Measurements from ENCODE around the gene STK32A.

Gene STK32A

GRCh38 chr5:147226512-147226911, 8.3 kb upstream of the STK32A start:
- TF ChIP-seq, protein P1, sequence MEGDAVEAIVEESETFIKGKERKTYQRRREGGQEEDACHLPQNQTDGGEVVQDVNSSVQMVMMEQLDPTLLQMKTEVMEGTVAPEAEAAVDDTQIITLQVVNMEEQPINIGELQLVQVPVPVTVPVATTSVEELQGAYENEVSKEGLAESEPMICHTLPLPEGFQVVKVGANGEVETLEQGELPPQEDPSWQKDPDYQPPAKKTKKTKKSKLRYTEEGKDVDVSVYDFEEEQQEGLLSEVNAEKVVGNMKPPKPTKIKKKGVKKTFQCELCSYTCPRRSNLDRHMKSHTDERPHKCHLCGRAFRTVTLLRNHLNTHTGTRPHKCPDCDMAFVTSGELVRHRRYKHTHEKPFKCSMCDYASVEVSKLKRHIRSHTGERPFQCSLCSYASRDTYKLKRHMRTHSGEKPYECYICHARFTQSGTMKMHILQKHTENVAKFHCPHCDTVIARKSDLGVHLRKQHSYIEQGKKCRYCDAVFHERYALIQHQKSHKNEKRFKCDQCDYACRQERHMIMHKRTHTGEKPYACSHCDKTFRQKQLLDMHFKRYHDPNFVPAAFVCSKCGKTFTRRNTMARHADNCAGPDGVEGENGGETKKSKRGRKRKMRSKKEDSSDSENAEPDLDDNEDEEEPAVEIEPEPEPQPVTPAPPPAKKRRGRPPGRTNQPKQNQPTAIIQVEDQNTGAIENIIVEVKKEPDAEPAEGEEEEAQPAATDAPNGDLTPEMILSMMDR (IDR thresholded peaks at IDR 0.05) = no peak

DNA sequence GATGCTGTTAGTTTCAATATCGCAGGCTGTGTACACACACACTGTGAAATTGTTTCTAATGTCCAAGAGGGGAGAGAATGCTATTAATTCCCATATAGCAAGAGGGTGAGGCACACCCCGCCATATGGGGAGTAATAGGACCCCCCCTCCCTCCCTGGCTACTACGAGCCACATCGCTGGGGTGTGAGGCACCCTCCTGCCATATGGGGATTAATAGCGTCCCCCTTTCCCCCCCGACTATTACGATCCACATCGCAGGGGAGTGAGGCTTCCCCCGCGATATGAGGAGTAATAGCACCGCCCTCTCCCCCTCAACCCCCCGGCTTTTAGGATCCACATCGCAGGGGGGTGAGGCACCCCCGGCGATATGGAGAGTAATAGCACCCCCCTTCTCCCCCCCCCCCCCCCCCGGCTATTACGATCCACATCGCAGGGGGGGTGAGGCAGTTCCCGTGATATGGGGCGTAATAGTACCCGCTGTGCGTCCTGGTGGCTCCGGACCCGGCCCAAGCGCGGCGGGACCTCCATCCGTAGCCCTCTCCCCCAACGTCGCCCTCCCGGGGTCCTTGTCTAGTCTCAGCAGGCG, 494 bp upstream of the STK32A start:
- TF ChIP-seq, protein P1 (IDR thresholded peaks at IDR 0.05) = no peak

GRCh38 chr5:147240266-147240985, 5.6 kb downstream of the STK32A start:
- TF ChIP-seq, protein P1 (IDR thresholded peaks at IDR 0.05) = no peak

DNA sequence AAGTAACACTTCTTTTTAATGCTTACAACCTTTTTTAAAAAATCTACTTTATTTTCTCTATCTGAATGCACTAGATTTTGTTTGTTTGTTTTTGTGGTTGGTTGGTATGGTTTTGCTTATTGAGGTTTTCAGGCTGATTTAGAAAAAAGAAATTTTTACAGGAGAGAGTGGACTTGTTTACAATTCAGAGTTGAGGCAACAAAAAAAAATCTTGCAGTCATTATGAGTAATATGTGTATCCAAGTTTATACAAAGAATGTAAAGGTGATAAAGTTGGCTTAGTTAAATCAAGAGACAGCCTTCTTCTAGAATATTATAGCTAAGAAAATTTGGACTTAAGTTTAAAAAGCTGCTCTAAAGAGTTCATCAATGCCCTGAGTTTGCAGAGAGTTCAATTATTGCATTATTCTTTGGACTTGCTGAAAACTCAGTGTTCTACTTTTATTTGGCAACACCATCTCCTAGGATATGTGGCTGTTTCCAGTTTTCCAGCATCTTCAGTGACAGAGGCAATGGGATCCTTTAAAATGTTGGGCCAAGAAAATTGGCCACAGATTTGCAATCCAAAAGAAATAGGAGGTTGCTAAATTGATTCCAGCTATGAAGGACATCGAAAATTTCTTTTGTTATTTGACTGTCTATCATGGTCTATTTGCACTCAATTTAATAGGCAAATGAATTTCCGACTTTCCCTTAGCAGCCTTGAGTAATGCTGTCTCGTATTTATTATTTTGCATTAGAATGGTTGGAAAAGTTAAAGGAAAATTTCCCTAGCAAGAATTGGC, 10.7 kb downstream of the STK32A start:
- TF ChIP-seq, protein P1 (IDR thresholded peaks at IDR 0.05) = no peak

- TF ChIP-seq, protein P1 (IDR thresholded peaks at IDR 0.05) = no peak
Measured at GRCh38 chr5:147248561-147248960, 13.7 kb downstream of the STK32A start.

- TF ChIP-seq, protein P1 (IDR thresholded peaks at IDR 0.05) = no peak
Measured at GRCh38 chr5:147259837-147260236, 25.0 kb downstream of the STK32A start.

DNA sequence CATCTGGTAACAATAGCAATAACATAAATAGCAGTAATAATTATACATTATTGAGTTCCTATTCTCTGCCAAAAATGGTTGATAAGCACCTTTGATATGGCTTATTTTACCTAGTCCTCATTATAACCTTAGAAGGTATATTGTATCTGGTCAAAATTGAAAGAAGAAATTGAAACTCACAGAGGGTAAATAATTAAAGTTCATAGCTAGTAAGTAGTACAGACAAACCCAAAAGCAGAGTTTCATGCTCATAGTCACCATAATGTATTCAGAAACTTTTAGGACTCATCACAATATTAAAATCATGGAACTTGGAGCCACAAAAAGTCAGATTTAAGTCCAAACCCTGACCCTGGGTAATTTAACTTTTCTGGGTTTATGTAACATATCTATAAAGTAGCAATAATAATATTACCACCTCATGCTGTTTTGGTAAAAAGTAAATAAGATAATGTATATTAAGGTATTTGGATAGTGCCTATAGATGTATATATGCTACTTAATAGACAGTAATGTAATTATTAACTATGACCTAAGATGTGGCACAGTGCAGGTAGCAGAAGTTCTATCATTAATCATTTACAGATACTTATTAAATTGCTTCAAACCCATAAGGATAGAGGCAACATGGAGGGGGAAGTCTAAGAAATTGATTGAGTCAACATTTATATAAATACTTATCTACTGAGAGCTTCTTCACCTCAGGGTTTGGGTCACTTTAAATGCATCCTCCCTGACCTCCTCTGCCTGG, 32.4 kb downstream of the STK32A start:
- TF ChIP-seq, protein P1 (IDR thresholded peaks at IDR 0.05) = no peak
